Panc1 (cell line): ENCODE data around the gene LNPK.

Experiments used
- CTCF ChIP-seq: fragments of 450-650 bp; IDR thresholded peaks from 2 replicates; pipeline ENCODE4 v1.5.1; 2017; ENCODE audit warnings: mild to moderate bottlenecking
- POLR2AphosphoS5 ChIP-seq: IDR thresholded peaks from 2 replicates; pipeline ENCODE4 v1.6.1; 2012; ENCODE audit warnings: mild to moderate bottlenecking, low read depth, low read length, moderate library complexity

GRCh38 chr2:175890636-175891242 lies 111.3 kb downstream of the LNPK start:
- TF ChIP-seq CTCF: no peak
- TF ChIP-seq POLR2AphosphoS5: no peak
